Activated gamma-delta T cell treated with Interleukin-2 at 50 U/mL for 16 hours (primary cell): ENCODE results near the gene SPINK8.
"Not testable (repeated sequence)": the region's sequence is repeated elsewhere in the genome, so short reads cannot be mapped to it uniquely, and the experiment has no call there.

ENCODE experiments used
- DNase-seq: peaks from one replicate; pipeline ENCODE4 v3.0.0-alpha.2; 2020

The SPINK8 gene

GRCh38 chr3:48333346-48334245 lies at the start of gene SPINK8:
Gene SPINK8, minus strand, starts transcription at chr3:48333661. Its CDS starts 5,320 bp downstream, at chr3:48328341.
- not testable (repeated sequence) for DNase-seq

- no peak for DNase-seq
Measured at GRCh38 chr3:48372862-48373435, 39.5 kb upstream of the SPINK8 start.

GRCh38 chr3:48372377-48372770 lies 38.9 kb upstream of the SPINK8 start:
- no peak for DNase-seq

- no peak for DNase-seq
Measured at GRCh38 chr3:48371651-48372376, 38.4 kb upstream of the SPINK8 start, which contains the start of gene FBXW12. Gene FBXW12, plus strand, starts transcription at chr3:48372219. Its CDS starts 549 bp downstream, at chr3:48372768.

GRCh38 chr3:48370333-48370713 lies 36.9 kb upstream of the SPINK8 start:
- no peak for DNase-seq

- DNase-seq: no peak
Measured at GRCh38 chr3:48369693-48370332, 36.4 kb upstream of the SPINK8 start.

- DNase-seq: no peak
Measured at GRCh38 chr3:48367201-48367600, 33.7 kb upstream of the SPINK8 start.

- no peak for DNase-seq
Measured at GRCh38 chr3:48364840-48365239, 31.4 kb upstream of the SPINK8 start.

GRCh38 chr3:48361928-48362327 lies 28.5 kb upstream of the SPINK8 start:
- DNase-seq: no peak

- DNase-seq: no peak
Measured at GRCh38 chr3:48356419-48356818, 23.0 kb upstream of the SPINK8 start.

- DNase-seq: no peak
Measured at GRCh38 chr3:48353987-48354386, 20.5 kb upstream of the SPINK8 start.

- no peak for DNase-seq
Measured at GRCh38 chr3:48352546-48352945, 19.1 kb upstream of the SPINK8 start.

- DNase-seq: no peak
Measured at GRCh38 chr3:48347500-48347899, 14.0 kb upstream of the SPINK8 start.

GRCh38 chr3:48345946-48346572 lies 12.6 kb upstream of the SPINK8 start:
- no peak for DNase-seq

- DNase-seq: no peak
Measured at GRCh38 chr3:48344867-48345507, 11.5 kb upstream of the SPINK8 start.

GRCh38 chr3:48343432-48343831 lies 10.0 kb upstream of the SPINK8 start:
- DNase-seq: no peak

GRCh38 chr3:48338635-48339034 lies 5.2 kb upstream of the SPINK8 start:
- DNase-seq: no peak

- not testable (repeated sequence) for DNase-seq
Measured at GRCh38 chr3:48337536-48337935, 4.1 kb upstream of the SPINK8 start.

- DNase-seq: not testable (repeated sequence)
Measured at GRCh38 chr3:48335286-48335685, 1.8 kb upstream of the SPINK8 start.

- no peak for DNase-seq
Measured at GRCh38 chr3:48334605-48335004, 1.1 kb upstream of the SPINK8 start.

GRCh38 chr3:48331706-48332435 lies 1.6 kb downstream of the SPINK8 start:
- DNase-seq: not testable (repeated sequence)
